GM23338 (cell line): ENCODE results near the gene CUBN. TPM values are rescaled to one million over a fixed set of nuclear protein-coding genes. Genes with fewer than 3 reads are reported as not detected.

Source experiments
- ATAC-seq: fragments of 200-7000 bp; cut with Tn5 transposase; 3 replicates; pipeline ENCODE4 v1.9.1; 2020
- DNase-seq: peaks from one replicate; pipeline ENCODE4 v3.0.0-alpha.2; 2015; ENCODE audit warnings: low spot score
- H2AFZ ChIP-seq: fragments of 200-600 bp; sonication (generic); 2 replicates; pipeline ENCODE4 v1.8.0; 2016; ENCODE audit warnings: antibody characterized with exemption, mild to moderate bottlenecking, moderate library complexity
- H3F3A ChIP-seq: fragments of 200-600 bp; sonication (generic); replicated peaks from 2 replicates; pipeline ENCODE4 v1.8.0; 2017; ENCODE audit warnings: antibody characterized with exemption, mixed run types, low read depth
- H3K27ac ChIP-seq: fragments of 200-600 bp; sonication (generic); 2 replicates; pipeline ENCODE4 v1.6.1; 2016; ENCODE audit warnings: low read depth
- H3K27me3 ChIP-seq: fragments of 200-600 bp; sonication (generic); 2 replicates; pipeline ENCODE4 v1.8.0; 2016; ENCODE audit warnings: mild to moderate bottlenecking, mixed run types, moderate library complexity; ENCODE audit not compliant: insufficient read depth
- H3K36me3 ChIP-seq: fragments of 200-600 bp; sonication (generic); 2 replicates; pipeline ENCODE4 v1.8.0; 2016; ENCODE audit warnings: mild to moderate bottlenecking; ENCODE audit not compliant: insufficient read depth
- H3K4me1 ChIP-seq: fragments of 200-600 bp; sonication (generic); 2 replicates; pipeline ENCODE4 v1.8.0; 2016; ENCODE audit warnings: mild to moderate bottlenecking, moderate library complexity; ENCODE audit not compliant: insufficient read depth
- H3K4me2 ChIP-seq: fragments of 200-600 bp; sonication (generic); 2 replicates; pipeline ENCODE4 v1.7.1; 2017; ENCODE audit warnings: mixed run types
- H3K4me3 ChIP-seq: fragments of 200-600 bp; sonication (generic); 2 replicates; pipeline ENCODE4 v1.6.1; 2016; ENCODE audit warnings: mixed run types
- H3K79me2 ChIP-seq: fragments of 200-600 bp; sonication (generic); replicated peaks from 2 replicates; pipeline ENCODE4 v1.8.0; 2017; ENCODE audit warnings: mild to moderate bottlenecking; ENCODE audit not compliant: insufficient read depth
- H3K9me2 ChIP-seq: fragments of 200-600 bp; sonication (generic); 2 replicates; pipeline ENCODE4 v1.8.0; 2017; ENCODE audit not compliant: insufficient read depth
- H4K20me1 ChIP-seq: fragments of 200-600 bp; sonication (generic); replicated peaks from 2 replicates; pipeline ENCODE4 v1.8.0; 2017; ENCODE audit warnings: mild to moderate bottlenecking; ENCODE audit not compliant: insufficient read depth
- H3K27ac Mint-ChIP-seq: 2 replicates; pipeline ENCODE4 v1.8.0; 2020; ENCODE audit warnings: inconsistent platforms, mild to moderate bottlenecking, moderate library complexity, mixed read lengths
- H3K27me3 Mint-ChIP-seq: 3 replicates; pipeline ENCODE4 v1.8.0; 2022; ENCODE audit warnings: low read depth, mild to moderate bottlenecking, moderate library complexity, mixed read lengths, inconsistent platforms; ENCODE audit not compliant: insufficient read depth, poor library complexity
- H3K36me3 Mint-ChIP-seq: 3 replicates; pipeline ENCODE4 v1.8.0; 2021; ENCODE audit warnings: low read depth, mild to moderate bottlenecking, inconsistent platforms, moderate library complexity, mixed read lengths
- H3K4me1 Mint-ChIP-seq: 3 replicates; pipeline ENCODE4 v1.8.0; 2020; ENCODE audit warnings: mild to moderate bottlenecking, inconsistent platforms, mixed read lengths
- H3K4me3 Mint-ChIP-seq: 3 replicates; pipeline ENCODE4 v1.8.0; 2021; ENCODE audit warnings: moderate library complexity, mild to moderate bottlenecking, inconsistent platforms, mixed read lengths
- H3K9me3 Mint-ChIP-seq: 3 replicates; pipeline ENCODE4 v1.8.0; 2020; ENCODE audit warnings: moderate library complexity, mild to moderate bottlenecking, inconsistent platforms, mixed read lengths
- ETS1 ChIP-seq: IDR thresholded peaks from 2 replicates; pipeline ENCODE4 v1.6.1; 2016; ENCODE audit warnings: antibody characterized with exemption
- EZH2 ChIP-seq: fragments of 200-600 bp; sonication (generic); IDR thresholded peaks from one replicate; pipeline ENCODE4 v1.8.0; 2017; ENCODE audit warnings: antibody characterized with exemption, mild to moderate bottlenecking, low read depth; ENCODE audit not compliant: unreplicated experiment
- EZH2phosphoT487 ChIP-seq: fragments of 200-600 bp; sonication (generic); IDR thresholded peaks from one replicate; pipeline ENCODE4 v1.8.1; 2018; ENCODE audit warnings: antibody characterized with exemption; ENCODE audit not compliant: unreplicated experiment
- NANOG ChIP-seq: IDR thresholded peaks from 2 replicates; pipeline ENCODE4 v1.6.1; 2016; ENCODE audit warnings: antibody characterized with exemption, borderline replicate concordance
- POLR2AphosphoS5 ChIP-seq: IDR thresholded peaks from 2 replicates; pipeline ENCODE4 v1.6.1; 2016; ENCODE audit warnings: antibody characterized with exemption, low read depth
- REST ChIP-seq: IDR thresholded peaks from one replicate; pipeline ENCODE4 v1.6.1; 2018; ENCODE audit warnings: antibody characterized with exemption; ENCODE audit not compliant: unreplicated experiment
- STAT1 ChIP-seq: IDR thresholded peaks from one replicate; pipeline ENCODE4 v1.6.1; 2016; ENCODE audit warnings: antibody characterized with exemption; ENCODE audit not compliant: unreplicated experiment
- ZNF114 ChIP-seq: fragments of 250-450 bp; sonication (Bioruptor Pico); IDR thresholded peaks from 2 replicates; pipeline ENCODE4 v1.5.0; 2020; ENCODE audit warnings: mild to moderate bottlenecking, moderate library complexity
- polyA plus RNA-seq: library from polyadenylated mRNA; unstranded; fragments of >200 nt; fragmentation: Nextera tagmentation; extraction: Ambion mirVana; gene quantifications from 2 replicates; pipeline ENCODE4 v1.2.1, GENCODE V29; 2016
- total RNA-seq: library from RNA; depleted of rRNA; stranded (reverse); fragments of >200 nt; shearing (Covaris generic); gene quantifications from 2 replicates; pipeline ENCODE4 v1.2.3, GENCODE V29; 2014

The CUBN gene
- total and polyA plus RNA-seq, 2 experiments from 2014 or later: 0.06 to 1.8 TPM

GRCh38 chr10:17067376-17068264 is 62.0 kb downstream of the CUBN start:
- Histone ChIP-seq H3K27ac (no peak overlapping the region), H3K4me3 (no peak overlapping the region), H3K4me2 (no peak overlapping the region), H3K4me1 (0 out of 2 replicates have a peak, but pooled peaks cover 10% of the 10 kb centered on the region), H3K79me2 (no peaks in the 10 kb centered on the region), H3K9me2 (no peaks in the 10 kb centered on the region), H2AFZ (no peak overlapping the region), H3K27me3 (no peaks in the 10 kb centered on the region), H3K36me3 (no peaks in the 10 kb centered on the region), H4K20me1 (no peaks in the 10 kb centered on the region), H3F3A (no peaks in the 10 kb centered on the region)
- TF ChIP-seq ETS1 (no peak), POLR2AphosphoS5 (no peak), ZNF114 (CRISPR knock-in tag) (no peak), EZH2phosphoT487 (no peak), STAT1 (no peak), REST (no peak), EZH2 (no peak)
- Mint-ChIP-seq H3K4me3 (no peak overlapping the region), H3K9me3 (no peaks in the 10 kb centered on the region), H3K4me1 (peaks cover 17% of the 10 kb centered on the region; the same call in 2 of the 3 replicates), H3K27me3 (no peaks in the 10 kb centered on the region), H3K27ac (no peak overlapping the region), H3K36me3 (no peaks in the 10 kb centered on the region; the same call in 2 of the 3 replicates)
- ATAC-seq: no peak
- DNase-seq: no peak

- no peaks in the 10 kb centered on the region for H3K9me2 ChIP-seq
- no peaks in the 10 kb centered on the region for H4K20me1 ChIP-seq
- Mint-ChIP-seq H3K27ac (no peak overlapping the region), H3K27me3 (no peaks in the 10 kb centered on the region), H3K36me3 (no peaks in the 10 kb centered on the region; the same call in 2 of the 3 replicates), H3K9me3 (no peaks in the 10 kb centered on the region), H3K4me1 (peaks cover 17% of the 10 kb centered on the region; the same call in 2 of the 3 replicates), H3K4me3 (no peak overlapping the region)
- no peaks in the 10 kb centered on the region for H3K27me3 ChIP-seq
- H3K4me3 ChIP-seq: no peak overlapping the region
- no peaks in the 10 kb centered on the region for H3K79me2 ChIP-seq
- no peak overlapping the region for H3K4me2 ChIP-seq
- no peak overlapping the region for H3K27ac ChIP-seq
- no peak for DNase-seq
- TF ChIP-seq STAT1: no peak
- no peak for TF ChIP-seq ZNF114 (CRISPR knock-in tag)
- TF ChIP-seq NANOG: no peak
- no peak for TF ChIP-seq EZH2phosphoT487
- H3F3A ChIP-seq: no peaks in the 10 kb centered on the region
- no peak overlapping the region for H2AFZ ChIP-seq
- H3K36me3 ChIP-seq: no peaks in the 10 kb centered on the region
- H3K4me1 ChIP-seq: 0 out of 2 replicates have a peak, but pooled peaks cover 10% of the 10 kb centered on the region
- ATAC-seq: no peak
Measured at GRCh38 chr10:17066807-17067206, 62.8 kb downstream of the CUBN start.
